GM23338 (cell line): Measurements from ENCODE around the gene IDI1. TPM values are rescaled to one million over a fixed set of nuclear protein-coding genes. Genes with fewer than 3 reads are reported as not detected.

Source experiments
- ATAC-seq: fragments of 200-7000 bp; cut with Tn5 transposase; 3 replicates; pipeline ENCODE4 v1.9.1; 2020
- DNase-seq: peaks from one replicate; pipeline ENCODE4 v3.0.0-alpha.2; 2015; ENCODE audit warnings: low spot score
- H2AFZ ChIP-seq: fragments of 200-600 bp; sonication (generic); 2 replicates; pipeline ENCODE4 v1.8.0; 2016; ENCODE audit warnings: antibody characterized with exemption, mild to moderate bottlenecking, moderate library complexity
- H3F3A ChIP-seq: fragments of 200-600 bp; sonication (generic); replicated peaks from 2 replicates; pipeline ENCODE4 v1.8.0; 2017; ENCODE audit warnings: antibody characterized with exemption, mixed run types, low read depth
- H3K27ac ChIP-seq: fragments of 200-600 bp; sonication (generic); 2 replicates; pipeline ENCODE4 v1.6.1; 2016; ENCODE audit warnings: low read depth
- H3K27me3 ChIP-seq: fragments of 200-600 bp; sonication (generic); 2 replicates; pipeline ENCODE4 v1.8.0; 2016; ENCODE audit warnings: mild to moderate bottlenecking, mixed run types, moderate library complexity; ENCODE audit not compliant: insufficient read depth
- H3K36me3 ChIP-seq: fragments of 200-600 bp; sonication (generic); 2 replicates; pipeline ENCODE4 v1.8.0; 2016; ENCODE audit warnings: mild to moderate bottlenecking; ENCODE audit not compliant: insufficient read depth
- H3K4me1 ChIP-seq: fragments of 200-600 bp; sonication (generic); 2 replicates; pipeline ENCODE4 v1.8.0; 2016; ENCODE audit warnings: mild to moderate bottlenecking, moderate library complexity; ENCODE audit not compliant: insufficient read depth
- H3K4me2 ChIP-seq: fragments of 200-600 bp; sonication (generic); 2 replicates; pipeline ENCODE4 v1.7.1; 2017; ENCODE audit warnings: mixed run types
- H3K4me3 ChIP-seq: fragments of 200-600 bp; sonication (generic); 2 replicates; pipeline ENCODE4 v1.6.1; 2016; ENCODE audit warnings: mixed run types
- H3K79me2 ChIP-seq: fragments of 200-600 bp; sonication (generic); replicated peaks from 2 replicates; pipeline ENCODE4 v1.8.0; 2017; ENCODE audit warnings: mild to moderate bottlenecking; ENCODE audit not compliant: insufficient read depth
- H3K9me2 ChIP-seq: fragments of 200-600 bp; sonication (generic); 2 replicates; pipeline ENCODE4 v1.8.0; 2017; ENCODE audit not compliant: insufficient read depth
- H4K20me1 ChIP-seq: fragments of 200-600 bp; sonication (generic); replicated peaks from 2 replicates; pipeline ENCODE4 v1.8.0; 2017; ENCODE audit warnings: mild to moderate bottlenecking; ENCODE audit not compliant: insufficient read depth
- H3K27ac Mint-ChIP-seq: 2 replicates; pipeline ENCODE4 v1.8.0; 2020; ENCODE audit warnings: inconsistent platforms, mild to moderate bottlenecking, moderate library complexity, mixed read lengths
- H3K27me3 Mint-ChIP-seq: 3 replicates; pipeline ENCODE4 v1.8.0; 2022; ENCODE audit warnings: low read depth, mild to moderate bottlenecking, moderate library complexity, mixed read lengths, inconsistent platforms; ENCODE audit not compliant: insufficient read depth, poor library complexity
- H3K36me3 Mint-ChIP-seq: 3 replicates; pipeline ENCODE4 v1.8.0; 2021; ENCODE audit warnings: low read depth, mild to moderate bottlenecking, inconsistent platforms, moderate library complexity, mixed read lengths
- H3K4me1 Mint-ChIP-seq: 3 replicates; pipeline ENCODE4 v1.8.0; 2020; ENCODE audit warnings: mild to moderate bottlenecking, inconsistent platforms, mixed read lengths
- H3K4me3 Mint-ChIP-seq: 3 replicates; pipeline ENCODE4 v1.8.0; 2021; ENCODE audit warnings: moderate library complexity, mild to moderate bottlenecking, inconsistent platforms, mixed read lengths
- H3K9me3 Mint-ChIP-seq: 3 replicates; pipeline ENCODE4 v1.8.0; 2020; ENCODE audit warnings: moderate library complexity, mild to moderate bottlenecking, inconsistent platforms, mixed read lengths
- CREB1 ChIP-seq: fragments of 250-450 bp; sonication (Bioruptor Pico); IDR thresholded peaks from 2 replicates; pipeline ENCODE4 v1.5.0; 2020; ENCODE audit warnings: low read depth, mild to moderate bottlenecking, moderate library complexity
- EZH2 ChIP-seq: fragments of 200-600 bp; sonication (generic); IDR thresholded peaks from one replicate; pipeline ENCODE4 v1.8.0; 2017; ENCODE audit warnings: antibody characterized with exemption, mild to moderate bottlenecking, low read depth; ENCODE audit not compliant: unreplicated experiment
- EZH2phosphoT487 ChIP-seq: fragments of 200-600 bp; sonication (generic); IDR thresholded peaks from one replicate; pipeline ENCODE4 v1.8.1; 2018; ENCODE audit warnings: antibody characterized with exemption; ENCODE audit not compliant: unreplicated experiment
- JUNB ChIP-seq: IDR thresholded peaks from one replicate; pipeline ENCODE4 v1.6.1; 2016; ENCODE audit warnings: antibody characterized with exemption; ENCODE audit not compliant: unreplicated experiment
- NANOG ChIP-seq: IDR thresholded peaks from 2 replicates; pipeline ENCODE4 v1.6.1; 2016; ENCODE audit warnings: antibody characterized with exemption, borderline replicate concordance
- POLR2AphosphoS5 ChIP-seq: IDR thresholded peaks from 2 replicates; pipeline ENCODE4 v1.6.1; 2016; ENCODE audit warnings: antibody characterized with exemption, low read depth
- REST ChIP-seq: IDR thresholded peaks from one replicate; pipeline ENCODE4 v1.6.1; 2018; ENCODE audit warnings: antibody characterized with exemption; ENCODE audit not compliant: unreplicated experiment
- STAT1 ChIP-seq: IDR thresholded peaks from one replicate; pipeline ENCODE4 v1.6.1; 2016; ENCODE audit warnings: antibody characterized with exemption; ENCODE audit not compliant: unreplicated experiment
- ZNF114 ChIP-seq: fragments of 250-450 bp; sonication (Bioruptor Pico); IDR thresholded peaks from 2 replicates; pipeline ENCODE4 v1.5.0; 2020; ENCODE audit warnings: mild to moderate bottlenecking, moderate library complexity
- ZNF331 ChIP-seq: fragments of 250-450 bp; sonication (Bioruptor Pico); IDR thresholded peaks from 2 replicates; pipeline ENCODE4 v1.5.0; 2020; ENCODE audit warnings: low read depth, mild to moderate bottlenecking, moderate library complexity
- polyA plus RNA-seq: library from polyadenylated mRNA; unstranded; fragments of >200 nt; fragmentation: Nextera tagmentation; extraction: Ambion mirVana; gene quantifications from 2 replicates; pipeline ENCODE4 v1.2.1, GENCODE V29; 2016
- total RNA-seq: library from RNA; depleted of rRNA; stranded (reverse); fragments of >200 nt; shearing (Covaris generic); gene quantifications from 2 replicates; pipeline ENCODE4 v1.2.3, GENCODE V29; 2014
- TF ChIP-seq, protein P1 (sequence below): IDR thresholded peaks from 2 replicates; pipeline ENCODE4 v1.6.1; 2016; ENCODE audit warnings: antibody characterized with exemption
- TF ChIP-seq, protein P2 (sequence below), 2 experiments: fragments of 200-600 bp in 1 of 2; sonication (generic) in 1 of 2; conservative IDR thresholded peaks; 2 replicates each; pipeline versions ENCODE4 v1.5.1 to v1.6.1; 2016 to 2017; ENCODE audit warnings: antibody characterized with exemption in 2 of 2, low read depth in 2 of 2, mild to moderate bottlenecking in 2 of 2, moderate library complexity in 1 of 2
- TF ChIP-seq, protein P3 (sequence below): fragments of 250-450 bp; sonication (Bioruptor Pico); IDR thresholded peaks from 2 replicates; pipeline ENCODE4 v1.5.0; 2020; ENCODE audit warnings: mild to moderate bottlenecking, moderate library complexity

The IDI1 gene
- total and polyA plus RNA-seq, 2 experiments from 2014 or later = 119 to 154 TPM

DNA sequence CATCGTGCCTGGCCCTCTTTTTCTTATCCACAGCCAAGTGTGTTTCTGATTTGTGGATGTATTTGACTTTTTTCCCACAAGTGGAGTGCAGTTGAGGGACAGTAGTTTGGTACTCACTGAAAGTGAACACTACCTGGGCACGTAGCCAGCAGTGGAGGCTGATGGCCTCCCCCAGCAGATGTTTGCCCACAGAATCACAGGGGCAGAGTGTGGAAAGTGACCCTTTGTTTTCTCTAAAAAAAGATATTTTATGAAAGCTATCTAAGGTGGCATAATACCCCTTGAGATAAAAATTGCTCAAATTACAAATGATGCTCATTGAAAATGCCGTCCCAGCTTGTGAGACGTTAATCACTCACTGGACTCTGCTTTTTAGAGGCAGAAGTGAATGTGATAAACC, 36.3 kb upstream of the IDI1 start:
- H3K4me3 ChIP-seq = no peak overlapping the region
- H4K20me1 ChIP-seq = peaks cover 14% of the 10 kb centered on the region; the same call in 1 of the 2 replicates
- no peaks in the 10 kb centered on the region for H3K4me1 Mint-ChIP-seq
- H2AFZ ChIP-seq = no peak overlapping the region
- H3K4me1 ChIP-seq = no peaks in the 10 kb centered on the region
- DNase-seq = no peak
- no peak for ATAC-seq
- H3F3A ChIP-seq = no peaks in the 10 kb centered on the region
- no peak overlapping the region for H3K27ac ChIP-seq
- no peak overlapping the region for H3K27ac Mint-ChIP-seq
- H3K9me3 Mint-ChIP-seq = no peaks in the 10 kb centered on the region
- peaks cover 10% of the 10 kb centered on the region for H3K27me3 Mint-ChIP-seq
- H3K9me2 ChIP-seq = no peaks in the 10 kb centered on the region
- H3K27me3 ChIP-seq = no peaks in the 10 kb centered on the region
- H3K79me2 ChIP-seq = no peaks in the 10 kb centered on the region
- no peak overlapping the region for H3K4me2 ChIP-seq
- peaks cover 13% of the 10 kb centered on the region for H3K36me3 ChIP-seq
- no peak overlapping the region for H3K4me3 Mint-ChIP-seq
- H3K36me3 Mint-ChIP-seq = peaks cover 36% of the 10 kb centered on the region
- TF ChIP-seq, protein P1, sequence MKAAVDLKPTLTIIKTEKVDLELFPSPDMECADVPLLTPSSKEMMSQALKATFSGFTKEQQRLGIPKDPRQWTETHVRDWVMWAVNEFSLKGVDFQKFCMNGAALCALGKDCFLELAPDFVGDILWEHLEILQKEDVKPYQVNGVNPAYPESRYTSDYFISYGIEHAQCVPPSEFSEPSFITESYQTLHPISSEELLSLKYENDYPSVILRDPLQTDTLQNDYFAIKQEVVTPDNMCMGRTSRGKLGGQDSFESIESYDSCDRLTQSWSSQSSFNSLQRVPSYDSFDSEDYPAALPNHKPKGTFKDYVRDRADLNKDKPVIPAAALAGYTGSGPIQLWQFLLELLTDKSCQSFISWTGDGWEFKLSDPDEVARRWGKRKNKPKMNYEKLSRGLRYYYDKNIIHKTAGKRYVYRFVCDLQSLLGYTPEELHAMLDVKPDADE = no peak
- TF ChIP-seq EZH2phosphoT487 = no peak
- TF ChIP-seq CREB1 (CRISPR knock-in tag) = no peak
- no peak for TF ChIP-seq REST
- TF ChIP-seq, protein P2, sequence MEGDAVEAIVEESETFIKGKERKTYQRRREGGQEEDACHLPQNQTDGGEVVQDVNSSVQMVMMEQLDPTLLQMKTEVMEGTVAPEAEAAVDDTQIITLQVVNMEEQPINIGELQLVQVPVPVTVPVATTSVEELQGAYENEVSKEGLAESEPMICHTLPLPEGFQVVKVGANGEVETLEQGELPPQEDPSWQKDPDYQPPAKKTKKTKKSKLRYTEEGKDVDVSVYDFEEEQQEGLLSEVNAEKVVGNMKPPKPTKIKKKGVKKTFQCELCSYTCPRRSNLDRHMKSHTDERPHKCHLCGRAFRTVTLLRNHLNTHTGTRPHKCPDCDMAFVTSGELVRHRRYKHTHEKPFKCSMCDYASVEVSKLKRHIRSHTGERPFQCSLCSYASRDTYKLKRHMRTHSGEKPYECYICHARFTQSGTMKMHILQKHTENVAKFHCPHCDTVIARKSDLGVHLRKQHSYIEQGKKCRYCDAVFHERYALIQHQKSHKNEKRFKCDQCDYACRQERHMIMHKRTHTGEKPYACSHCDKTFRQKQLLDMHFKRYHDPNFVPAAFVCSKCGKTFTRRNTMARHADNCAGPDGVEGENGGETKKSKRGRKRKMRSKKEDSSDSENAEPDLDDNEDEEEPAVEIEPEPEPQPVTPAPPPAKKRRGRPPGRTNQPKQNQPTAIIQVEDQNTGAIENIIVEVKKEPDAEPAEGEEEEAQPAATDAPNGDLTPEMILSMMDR (conservative IDR thresholded peaks at IDR 0.05; ENCODE audit: low read depth in 2 of 2) = no peak
- no peak for TF ChIP-seq JUNB
- TF ChIP-seq ZNF114 (CRISPR knock-in tag) = no peak
- no peak for TF ChIP-seq STAT1
- TF ChIP-seq POLR2AphosphoS5 = no peak
- TF ChIP-seq, protein P3, sequence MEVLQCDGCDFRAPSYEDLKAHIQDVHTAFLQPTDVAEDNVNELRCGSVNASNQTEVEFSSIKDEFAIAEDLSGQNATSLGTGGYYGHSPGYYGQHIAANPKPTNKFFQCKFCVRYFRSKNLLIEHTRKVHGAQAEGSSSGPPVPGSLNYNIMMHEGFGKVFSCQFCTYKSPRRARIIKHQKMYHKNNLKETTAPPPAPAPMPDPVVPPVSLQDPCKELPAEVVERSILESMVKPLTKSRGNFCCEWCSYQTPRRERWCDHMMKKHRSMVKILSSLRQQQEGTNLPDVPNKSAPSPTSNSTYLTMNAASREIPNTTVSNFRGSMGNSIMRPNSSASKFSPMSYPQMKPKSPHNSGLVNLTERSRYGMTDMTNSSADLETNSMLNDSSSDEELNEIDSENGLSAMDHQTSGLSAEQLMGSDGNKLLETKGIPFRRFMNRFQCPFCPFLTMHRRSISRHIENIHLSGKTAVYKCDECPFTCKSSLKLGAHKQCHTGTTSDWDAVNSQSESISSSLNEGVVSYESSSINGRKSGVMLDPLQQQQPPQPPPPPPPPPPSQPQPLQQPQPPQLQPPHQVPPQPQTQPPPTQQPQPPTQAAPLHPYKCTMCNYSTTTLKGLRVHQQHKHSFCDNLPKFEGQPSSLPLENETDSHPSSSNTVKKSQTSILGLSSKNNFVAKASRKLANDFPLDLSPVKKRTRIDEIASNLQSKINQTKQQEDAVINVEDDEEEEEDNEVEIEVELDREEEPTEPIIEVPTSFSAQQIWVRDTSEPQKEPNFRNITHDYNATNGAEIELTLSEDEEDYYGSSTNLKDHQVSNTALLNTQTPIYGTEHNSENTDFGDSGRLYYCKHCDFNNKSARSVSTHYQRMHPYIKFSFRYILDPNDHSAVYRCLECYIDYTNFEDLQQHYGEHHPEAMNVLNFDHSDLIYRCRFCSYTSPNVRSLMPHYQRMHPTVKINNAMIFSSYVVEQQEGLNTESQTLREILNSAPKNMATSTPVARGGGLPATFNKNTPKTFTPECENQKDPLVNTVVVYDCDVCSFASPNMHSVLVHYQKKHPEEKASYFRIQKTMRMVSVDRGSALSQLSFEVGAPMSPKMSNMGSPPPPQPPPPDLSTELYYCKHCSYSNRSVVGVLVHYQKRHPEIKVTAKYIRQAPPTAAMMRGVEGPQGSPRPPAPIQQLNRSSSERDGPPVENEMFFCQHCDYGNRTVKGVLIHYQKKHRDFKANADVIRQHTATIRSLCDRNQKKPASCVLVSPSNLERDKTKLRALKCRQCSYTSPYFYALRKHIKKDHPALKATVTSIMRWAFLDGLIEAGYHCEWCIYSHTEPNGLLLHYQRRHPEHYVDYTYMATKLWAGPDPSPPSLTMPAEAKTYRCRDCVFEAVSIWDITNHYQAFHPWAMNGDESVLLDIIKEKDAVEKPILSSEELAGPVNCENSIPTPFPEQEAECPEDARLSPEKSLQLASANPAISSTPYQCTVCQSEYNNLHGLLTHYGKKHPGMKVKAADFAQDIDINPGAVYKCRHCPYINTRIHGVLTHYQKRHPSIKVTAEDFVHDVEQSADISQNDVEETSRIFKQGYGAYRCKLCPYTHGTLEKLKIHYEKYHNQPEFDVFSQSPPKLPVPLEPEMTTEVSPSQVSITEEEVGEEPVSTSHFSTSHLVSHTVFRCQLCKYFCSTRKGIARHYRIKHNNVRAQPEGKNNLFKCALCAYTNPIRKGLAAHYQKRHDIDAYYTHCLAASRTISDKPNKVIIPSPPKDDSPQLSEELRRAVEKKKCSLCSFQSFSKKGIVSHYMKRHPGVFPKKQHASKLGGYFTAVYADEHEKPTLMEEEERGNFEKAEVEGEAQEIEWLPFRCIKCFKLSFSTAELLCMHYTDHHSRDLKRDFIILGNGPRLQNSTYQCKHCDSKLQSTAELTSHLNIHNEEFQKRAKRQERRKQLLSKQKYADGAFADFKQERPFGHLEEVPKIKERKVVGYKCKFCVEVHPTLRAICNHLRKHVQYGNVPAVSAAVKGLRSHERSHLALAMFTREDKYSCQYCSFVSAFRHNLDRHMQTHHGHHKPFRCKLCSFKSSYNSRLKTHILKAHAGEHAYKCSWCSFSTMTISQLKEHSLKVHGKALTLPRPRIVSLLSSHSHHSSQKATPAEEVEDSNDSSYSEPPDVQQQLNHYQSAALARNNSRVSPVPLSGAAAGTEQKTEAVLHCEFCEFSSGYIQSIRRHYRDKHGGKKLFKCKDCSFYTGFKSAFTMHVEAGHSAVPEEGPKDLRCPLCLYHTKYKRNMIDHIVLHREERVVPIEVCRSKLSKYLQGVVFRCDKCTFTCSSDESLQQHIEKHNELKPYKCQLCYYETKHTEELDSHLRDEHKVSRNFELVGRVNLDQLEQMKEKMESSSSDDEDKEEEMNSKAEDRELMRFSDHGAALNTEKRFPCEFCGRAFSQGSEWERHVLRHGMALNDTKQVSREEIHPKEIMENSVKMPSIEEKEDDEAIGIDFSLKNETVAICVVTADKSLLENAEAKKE (CRISPR knock-in tag) = no peak
- no peak for TF ChIP-seq NANOG
- TF ChIP-seq EZH2 = no peak
- TF ChIP-seq ZNF331 = no peak
